ENCODE results near the gene PDSS2. TPM values are rescaled to one million over a fixed set of nuclear protein-coding genes. Genes with fewer than 3 reads are reported as not detected.

The PDSS2 gene
- total RNA-seq, 1 experiment from 2014 or later = 12.1 TPM

DNA sequence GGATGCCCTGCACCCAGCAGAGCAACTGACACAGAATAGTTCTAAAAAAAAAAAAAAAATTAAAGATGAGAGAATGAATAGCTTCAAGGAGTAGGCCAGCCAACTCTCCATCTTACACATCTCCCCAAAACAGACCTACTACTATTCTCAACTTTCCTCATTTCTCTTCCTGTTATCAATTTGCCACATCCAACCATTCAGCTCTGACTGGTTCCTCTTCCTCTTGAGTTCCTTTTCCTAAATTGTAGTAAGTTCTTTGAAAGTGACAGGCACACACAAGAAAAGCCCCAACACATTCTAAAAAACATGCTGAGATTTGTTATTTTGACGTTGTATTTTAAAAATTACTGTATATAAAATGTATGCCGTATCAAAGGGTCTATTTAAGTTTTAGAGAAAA, 117.2 kb downstream of the PDSS2 start:
- Mint-ChIP-seq H3K4me3 (no peak overlapping the region), H3K27me3 (ENCODE audit: low read depth) (no peaks in the 10 kb centered on the region), H3K36me3 (ENCODE audit: insufficient read depth in 1 of 3, low read depth in 3 of 3) (no peaks in the 10 kb centered on the region), H3K4me1 (peaks cover 5% of the 10 kb centered on the region in 2 experiments; a peak in 3 of 4 replicates), H3K27ac (no peak overlapping the region), H3K9me3 (no peaks in the 10 kb centered on the region)
- Histone ChIP-seq H2BK12ac (ENCODE audit: insufficient read length, low read depth, low read length) (no peak overlapping the region), H3K79me2 (ENCODE audit: insufficient read depth, low read length) (no peaks in the 10 kb centered on the region), H2AK5ac (ENCODE audit: insufficient read length, low read length) (no peak overlapping the region), H3K4me1 (ENCODE audit: insufficient read depth, low read length) (no peaks in the 10 kb centered on the region), H3K4ac (ENCODE audit: low read depth, low read length) (no peak overlapping the region), H3K4me2 (ENCODE audit: insufficient read depth, insufficient read length, low read length) (no peak overlapping the region), H3K56ac (ENCODE audit: insufficient read length, low read depth, low read length) (no peak overlapping the region), H4K8ac (replicated peaks; ENCODE audit: insufficient read length, low read depth, low read length) (no peak overlapping the region), H3K27me3 (ENCODE audit: insufficient read depth, low read length) (no peaks in the 10 kb centered on the region), H2AFZ (ENCODE audit: low read length) (no peak overlapping the region), H2BK15ac (ENCODE audit: low read depth, low read length) (no peak overlapping the region), H2BK5ac (ENCODE audit: insufficient read length, low read length) (no peak overlapping the region), H2BK120ac (ENCODE audit: low read depth, low read length, poor library complexity, severe bottlenecking) (no peak overlapping the region), H3T11ph (ENCODE audit: low read length) (no peak overlapping the region), H3K23me2 (ENCODE audit: insufficient read length, low read depth, low read length, poor library complexity, severe bottlenecking) (no peaks in the 10 kb centered on the region), H4K20me1 (ENCODE audit: control insufficient read depth, insufficient read depth, insufficient read length) (no peaks in the 10 kb centered on the region), H3K79me1 (ENCODE audit: insufficient read depth, low read depth, low read length, poor library complexity, severe bottlenecking) (no peaks in the 10 kb centered on the region), H4K91ac (ENCODE audit: insufficient read length, low read depth, low read length) (no peak overlapping the region), H3K18ac (ENCODE audit: insufficient read length, low read depth, low read length) (no peak overlapping the region), H3K27ac (ENCODE audit: insufficient read length, low read depth, low read length) (no peak overlapping the region), H4K5ac (ENCODE audit: insufficient read length, low read depth, low read length) (no peak overlapping the region), H3K23ac (ENCODE audit: insufficient read length, low read depth, low read length) (no peak overlapping the region), H3K9me3 (ENCODE audit: control insufficient read depth, low read depth, low read length) (no peaks in the 10 kb centered on the region), H2BK20ac (ENCODE audit: low read depth, low read length, poor library complexity, severe bottlenecking) (no peak overlapping the region), H3K9ac (ENCODE audit: extremely low read depth, insufficient read length, low read length) (no peak overlapping the region), H3K14ac (ENCODE audit: insufficient read depth, low read length) (no peak overlapping the region)
- DNase-seq = no peak
- WGBS (ENCODE audit: extremely low coverage, insufficient read length, low lambda C conversion rate) = no CpG with 5 or more reads among the region's 2 CpGs
- TF ChIP-seq CTCF (conservative IDR thresholded peaks at IDR 0.05) = no peak
